GM10847 (cell line): ENCODE measurements around the gene ENO2.

Experiments used
- POLR2A ChIP-seq: IDR thresholded peaks from 2 replicates; pipeline ENCODE4 v1.6.1; 2011; ENCODE audit not compliant: insufficient read length; ENCODE audit errors: extremely low read depth

The ENO2 gene

GRCh38 chr12:6939191-6939540 is 24.8 kb downstream of the ENO2 start:
- TF ChIP-seq POLR2A: no peak

GRCh38 chr12:6941267-6941666 is 26.9 kb downstream of the ENO2 start:
- TF ChIP-seq POLR2A: no peak

DNA sequence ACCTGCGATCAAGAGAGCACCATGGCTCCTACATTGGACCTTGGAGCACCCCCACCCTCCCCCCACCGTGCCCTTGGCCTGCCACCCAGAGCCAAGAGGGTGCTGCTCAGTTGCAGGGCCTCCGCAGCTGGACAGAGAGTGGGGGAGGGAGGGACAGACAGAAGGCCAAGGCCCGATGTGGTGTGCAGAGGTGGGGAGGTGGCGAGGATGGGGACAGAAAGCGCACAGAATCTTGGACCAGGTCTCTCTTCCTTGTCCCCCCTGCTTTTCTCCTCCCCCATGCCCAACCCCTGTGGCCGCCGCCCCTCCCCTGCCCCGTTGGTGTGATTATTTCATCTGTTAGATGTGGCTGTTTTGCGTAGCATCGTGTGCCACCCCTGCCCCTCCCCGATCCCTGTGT is 27.4 kb downstream of the ENO2 start:
- no peak for TF ChIP-seq POLR2A

GRCh38 chr12:6942331-6942665 is 27.9 kb downstream of the ENO2 start:
- TF ChIP-seq POLR2A: no peak

DNA sequence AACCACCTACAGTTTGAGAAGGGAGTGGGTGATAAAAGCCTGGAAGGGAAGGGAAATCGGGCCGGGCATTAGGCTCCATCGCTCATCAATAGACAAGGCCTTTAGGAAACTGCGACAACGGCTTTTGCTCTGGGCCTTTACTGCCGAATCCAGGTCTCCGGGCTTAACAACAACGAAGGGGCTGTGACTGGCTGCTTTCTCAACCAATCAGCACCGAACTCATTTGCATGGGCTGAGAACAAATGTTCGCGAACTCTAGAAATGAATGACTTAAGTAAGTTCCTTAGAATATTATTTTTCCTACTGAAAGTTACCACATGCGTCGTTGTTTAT is 29.0 kb downstream of the ENO2 start:
- TF ChIP-seq POLR2A: no peak

DNA sequence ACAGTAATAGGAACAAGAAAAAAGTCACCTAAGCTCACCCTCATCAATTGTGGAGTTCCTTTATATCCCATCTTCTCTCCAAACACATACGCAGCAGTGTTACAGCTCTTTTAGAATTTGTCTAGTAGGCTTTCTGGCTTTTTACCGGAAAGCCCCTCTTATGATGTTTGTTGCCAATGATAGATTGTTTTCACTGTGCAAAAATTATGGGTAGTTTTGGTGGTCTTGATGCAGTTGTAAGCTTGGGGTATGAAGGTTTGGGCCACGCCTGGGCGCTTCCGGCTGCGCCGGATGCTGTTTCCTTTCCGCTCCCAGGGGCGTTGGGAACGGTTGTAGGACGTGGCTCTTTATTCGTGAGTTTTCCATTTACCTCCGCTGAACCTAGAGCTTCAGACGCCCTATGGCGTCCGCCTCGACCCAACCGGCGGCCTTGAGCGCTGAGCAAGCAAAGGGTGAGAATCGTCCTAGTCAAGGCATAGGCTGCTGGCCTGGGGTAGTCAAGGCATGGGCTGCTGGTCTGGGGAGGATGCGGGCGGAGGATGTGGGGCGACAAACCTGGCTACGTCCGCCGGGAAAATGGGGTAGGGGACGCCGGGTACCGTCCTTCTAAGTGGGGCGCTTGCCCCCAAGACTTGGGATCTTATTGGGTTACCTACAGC is 29.5 kb downstream of the ENO2 start, which contains the start of the genes C12orf57 and RNU7-1:
Gene C12orf57 (plus strand): TSS at position 301 of the 659 bp plus-strand sequence. CDS start 100 bp downstream, at position 401.
Gene RNU7-1 (plus strand): TSS at position 95 of the 659 bp plus-strand sequence.
- peak; percentile 99 for TF ChIP-seq POLR2A

DNA sequence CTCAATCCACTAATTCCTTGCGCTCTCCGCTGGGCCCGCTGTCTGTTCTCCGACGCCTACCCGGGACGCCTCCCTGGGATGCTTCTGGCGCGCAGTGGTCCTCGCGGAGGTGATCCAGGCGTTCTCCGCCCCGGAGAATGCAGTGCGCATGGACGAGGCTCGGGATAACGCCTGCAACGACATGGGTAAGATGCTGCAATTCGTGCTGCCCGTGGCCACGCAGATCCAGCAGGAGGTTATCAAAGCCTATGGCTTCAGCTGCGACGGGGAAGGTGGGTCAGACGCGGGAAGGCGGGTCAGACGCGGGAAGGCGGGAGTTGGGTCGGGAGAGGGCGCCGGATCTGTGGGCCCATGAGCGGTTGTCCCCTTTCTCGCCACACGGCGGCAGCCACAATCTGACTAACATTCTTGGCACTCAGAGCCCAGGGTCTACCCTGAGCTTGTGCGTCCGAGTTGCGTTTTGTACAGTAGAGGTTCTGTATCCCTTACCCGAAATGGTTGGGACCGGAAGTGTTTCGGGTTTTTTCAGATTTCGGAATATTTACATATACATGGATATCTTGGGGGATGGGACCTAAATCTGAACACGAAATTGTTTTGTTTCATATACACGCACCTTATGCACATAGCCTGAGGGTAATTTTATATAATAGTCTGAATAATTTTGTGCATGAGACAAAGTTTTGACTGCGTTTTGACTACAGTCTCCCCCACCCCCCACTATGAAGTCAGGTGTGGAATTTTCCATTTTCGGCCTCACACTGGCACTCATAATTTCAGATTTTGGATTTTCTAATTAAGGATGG is 30.2 kb downstream of the ENO2 start:
- TF ChIP-seq POLR2A: no peak

GRCh38 chr12:6945613-6946012 is 31.2 kb downstream of the ENO2 start:
- TF ChIP-seq POLR2A: no peak

DNA sequence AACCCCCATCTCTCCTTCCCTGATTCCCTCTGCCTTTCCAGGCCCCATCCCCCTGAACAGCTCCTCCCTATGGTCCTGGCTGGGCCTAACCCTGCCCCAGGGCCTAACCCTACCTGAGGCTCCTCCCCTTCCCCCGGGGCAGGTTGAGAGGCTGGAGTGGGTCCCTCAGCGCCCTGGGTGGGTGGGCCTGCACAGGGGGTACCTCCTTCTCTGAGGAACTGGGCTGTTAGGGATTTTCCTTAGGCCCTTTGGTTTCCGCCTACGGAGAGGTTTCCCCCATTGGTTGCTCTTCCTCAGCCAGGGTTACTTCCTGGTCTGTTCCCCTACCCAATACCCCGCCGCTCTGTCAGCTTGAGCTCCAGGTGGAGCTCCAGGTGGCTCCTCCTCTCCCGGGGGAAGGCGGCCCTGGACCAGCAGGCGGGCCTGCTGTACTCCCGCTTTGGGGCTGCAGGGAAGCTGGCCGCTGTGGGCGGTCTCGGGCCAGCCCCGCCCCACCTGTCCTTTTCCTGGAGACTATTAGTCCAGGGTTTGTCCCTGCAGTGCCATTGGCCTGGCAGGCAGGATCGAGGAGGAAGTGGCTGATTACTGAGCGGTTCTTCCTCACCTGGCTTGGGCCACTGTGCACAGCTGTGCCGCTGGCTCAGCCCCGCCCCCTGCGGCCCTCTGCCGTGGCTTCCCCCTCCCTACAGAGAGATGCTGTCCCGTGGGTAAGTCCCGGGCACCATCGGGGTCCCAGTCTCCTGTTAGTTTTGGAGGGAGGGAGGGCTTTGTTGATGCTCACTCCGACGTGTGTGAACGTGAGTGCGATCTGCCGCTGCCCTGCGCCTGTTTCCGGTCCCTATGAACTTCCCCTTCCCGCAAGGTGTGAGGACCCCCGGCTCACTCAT is 31.9 kb downstream of the ENO2 start:
- TF ChIP-seq POLR2A: peak; percentile 53

- no peak for TF ChIP-seq POLR2A
Observed at GRCh38 chr12:6946920-6947374, 32.6 kb downstream of the ENO2 start.

GRCh38 chr12:6947615-6948014 is 33.2 kb downstream of the ENO2 start:
- TF ChIP-seq POLR2A: no peak

DNA sequence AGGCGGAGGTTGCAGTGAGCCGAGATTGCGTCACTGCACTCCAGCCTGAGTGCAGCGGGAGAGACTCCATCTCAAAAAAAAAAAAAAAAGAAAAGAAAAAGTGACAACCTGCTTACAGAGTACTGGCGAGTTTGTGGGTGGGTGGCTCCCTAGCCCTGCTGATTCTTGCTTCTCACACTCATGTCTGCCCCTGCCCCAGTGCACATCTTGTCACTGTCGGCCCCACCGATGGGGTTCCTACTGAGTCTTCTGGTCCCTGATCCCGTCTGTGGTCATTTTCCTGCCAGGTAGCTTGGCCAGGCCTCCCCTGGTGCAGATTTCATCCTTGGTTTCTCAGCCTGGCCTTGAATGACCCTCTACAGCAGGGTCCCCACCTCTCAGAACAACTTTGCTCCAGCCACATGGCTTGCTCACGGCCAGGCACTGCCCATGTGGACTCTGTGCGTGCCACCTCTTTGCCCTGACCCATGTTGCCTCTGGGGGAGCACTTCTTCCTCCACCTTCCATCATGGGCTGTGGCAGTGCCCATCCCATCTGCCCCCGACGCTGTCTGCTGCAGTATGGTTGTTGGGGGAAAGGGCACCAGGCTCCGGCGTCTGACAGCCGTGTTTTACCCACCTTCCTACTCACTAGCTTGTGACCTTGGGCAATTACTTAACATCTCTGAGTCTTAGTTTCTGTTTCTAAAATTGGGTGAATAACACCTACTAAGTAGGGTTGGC is 34.7 kb downstream of the ENO2 start:
- TF ChIP-seq POLR2A: no peak

GRCh38 chr12:6950401-6950801 is 36.0 kb downstream of the ENO2 start:
- TF ChIP-seq POLR2A: no peak

DNA sequence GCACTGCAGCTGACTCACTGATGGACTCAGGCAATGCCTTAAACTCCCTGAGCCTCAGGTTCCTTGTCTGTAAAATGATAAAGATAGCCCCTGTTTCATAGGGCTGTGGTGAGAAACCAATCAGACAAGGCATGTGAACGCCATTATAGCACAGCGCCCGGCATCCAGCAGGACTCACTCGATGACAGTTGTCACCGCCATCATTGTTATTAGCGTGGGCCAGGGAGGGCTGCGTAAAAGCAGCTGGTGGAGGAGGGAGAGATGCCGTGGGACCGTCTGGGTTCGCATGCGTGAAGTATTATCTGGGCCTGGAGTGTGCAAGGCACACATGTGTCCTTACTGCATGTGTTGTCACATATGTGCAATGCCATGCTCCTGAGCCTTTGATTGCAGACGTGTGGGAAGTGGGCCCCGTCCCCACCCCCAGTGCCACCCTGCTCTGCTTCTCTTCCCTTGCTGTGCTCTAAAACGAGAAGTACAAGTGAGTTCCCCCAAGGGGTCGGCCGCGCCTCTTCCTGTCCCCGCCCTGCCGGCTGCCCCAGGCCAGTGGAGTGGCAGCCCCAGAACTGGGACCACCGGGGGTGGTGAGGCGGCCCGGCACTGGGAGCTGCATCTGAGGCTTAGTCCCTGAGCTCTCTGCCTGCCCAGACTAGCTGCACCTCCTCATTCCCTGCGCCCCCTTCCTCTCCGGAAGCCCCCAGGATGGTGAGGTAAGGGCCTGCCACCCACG is 36.6 kb downstream of the ENO2 start, which contains the start of gene PTPN6:
Gene PTPN6 (plus strand): TSS at position 546 of the 730 bp plus-strand sequence. CDS start 157 bp downstream, at position 703.
- TF ChIP-seq POLR2A: peak; percentile 93

GRCh38 chr12:6951551-6952120 is 37.3 kb downstream of the ENO2 start:
- no peak for TF ChIP-seq POLR2A
